Gastroesophageal sphincter (tissue), 4 donors: ENCODE results near the gene CFAP157. TPM values are rescaled to one million over a fixed set of nuclear protein-coding genes. Genes with fewer than 3 reads are reported as not detected.

Experiments used
- ATAC-seq: fragments of 150-250 bp; one replicate; pipeline ENCODE4 v1.9.1; 2016; ENCODE audit warnings: mild to moderate bottlenecking, moderate library complexity
- H3K27ac ChIP-seq, 4 donors: fragments of 200-600 bp; sonication (generic) in 3 of 4; 1 replicate in 3 of 4; 2 replicates in 1 of 4; pipeline ENCODE4 v1.5.1; 2016 to 2019
- H3K27me3 ChIP-seq: fragments of 200-600 bp; sonication (generic); one replicate; pipeline ENCODE4 v1.5.1; 2019
- H3K36me3 ChIP-seq, 2 donors: fragments of 200-600 bp; sonication (generic); one replicate each; pipeline ENCODE4 v1.5.1; 2019; ENCODE audit warnings: control low read depth in 1 of 2
- H3K4me1 ChIP-seq, 3 donors: fragments of 200-600 bp; sonication (generic); 1 replicate in 2 of 3; 2 replicates in 1 of 3; pipeline ENCODE4 v1.5.1; 2016 to 2019; ENCODE audit warnings: control low read depth in 2 of 3
- H3K4me3 ChIP-seq, 2 donors: fragments of 200-600 bp; sonication (generic); one replicate each; pipeline ENCODE4 v1.5.1; 2019; ENCODE audit warnings: mild to moderate bottlenecking in 1 of 2, moderate library complexity in 1 of 2
- H3K9me3 ChIP-seq, 3 donors: fragments of 200-600 bp; sonication (generic); one replicate each; pipeline ENCODE4 v1.5.1; 2017 to 2019; ENCODE audit warnings: control low read depth in 2 of 3
- EP300 ChIP-seq: sonication (generic); formaldehyde crosslinking; IDR thresholded peaks from one replicate; pipeline ENCODE4 v1.6.1; 2017; ENCODE audit warnings: antibody characterized with exemption, mild to moderate bottlenecking
- POLR2A ChIP-seq, 2 donors: fragments of 450-650 bp; IDR thresholded peaks; one replicate each; pipeline ENCODE4 v1.6.1; 2017; ENCODE audit warnings: antibody characterized with exemption in 2 of 2, mild to moderate bottlenecking in 2 of 2, moderate library complexity in 1 of 2
- POLR2AphosphoS5 ChIP-seq: sonication (generic); formaldehyde crosslinking; IDR thresholded peaks from one replicate; pipeline ENCODE4 v1.6.1; 2017; ENCODE audit warnings: antibody characterized with exemption
- WGBS, 2 donors: methylation state at CpG; one replicate each; pipeline ENCODE4 v1.1.5; 2018; ENCODE audit warnings: low coverage in 1 of 2; 5-methylcytosine and 5-hydroxymethylcytosine counted together
- total RNA-seq, 4 donors: library from RNA; depleted of rRNA; stranded (reverse); fragments of >200 nt; gene quantifications; one replicate each; pipeline ENCODE4 v1.1.0, GENCODE V29; 2016
- TF ChIP-seq, protein P1 (sequence below), 4 experiments: fragments of 200-600 bp in 2 of 4; fragments of 450-650 bp in 2 of 4; sonication (generic) in 1 of 4; IDR thresholded peaks; one replicate each; pipeline ENCODE4 v1.5.1; 2017 to 2019; ENCODE audit warnings: antibody characterized with exemption in 4 of 4, mild to moderate bottlenecking in 2 of 4, moderate library complexity in 2 of 4

Gene CFAP157
- total RNA-seq, 4 donors from 2014 or later = 0.31 TPM; not detected in 3

DNA sequence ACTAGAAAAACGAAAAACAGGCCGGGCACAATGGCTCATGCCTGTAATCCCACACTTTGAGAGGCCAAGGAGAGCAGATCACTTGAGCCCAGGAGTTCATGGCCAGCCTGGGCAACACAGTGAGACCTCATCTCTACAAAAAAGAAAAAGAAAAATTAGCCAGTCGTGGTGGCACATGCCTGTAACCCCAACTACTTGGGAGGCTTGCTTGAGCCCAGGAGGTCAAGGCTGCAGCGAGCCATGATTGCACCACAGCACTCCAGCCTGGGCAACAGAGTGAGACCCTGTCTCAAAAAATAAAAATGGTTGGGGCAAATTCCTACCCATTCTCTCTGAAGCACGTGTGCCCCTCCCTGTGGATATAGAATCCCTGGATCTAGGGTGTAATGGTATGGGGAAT lies 8.4 kb upstream of the CFAP157 start:
- no peak overlapping the region for H3K4me3 ChIP-seq
- no peak for ATAC-seq
- H3K27ac ChIP-seq = peak overlapping the region in 2 of 4 donors; percentile 86 to 87
- TF ChIP-seq POLR2AphosphoS5 (no peak), POLR2A (IDR thresholded peaks at IDR 0.05) (no peak), EP300 (no peak)
- TF ChIP-seq, protein P1, sequence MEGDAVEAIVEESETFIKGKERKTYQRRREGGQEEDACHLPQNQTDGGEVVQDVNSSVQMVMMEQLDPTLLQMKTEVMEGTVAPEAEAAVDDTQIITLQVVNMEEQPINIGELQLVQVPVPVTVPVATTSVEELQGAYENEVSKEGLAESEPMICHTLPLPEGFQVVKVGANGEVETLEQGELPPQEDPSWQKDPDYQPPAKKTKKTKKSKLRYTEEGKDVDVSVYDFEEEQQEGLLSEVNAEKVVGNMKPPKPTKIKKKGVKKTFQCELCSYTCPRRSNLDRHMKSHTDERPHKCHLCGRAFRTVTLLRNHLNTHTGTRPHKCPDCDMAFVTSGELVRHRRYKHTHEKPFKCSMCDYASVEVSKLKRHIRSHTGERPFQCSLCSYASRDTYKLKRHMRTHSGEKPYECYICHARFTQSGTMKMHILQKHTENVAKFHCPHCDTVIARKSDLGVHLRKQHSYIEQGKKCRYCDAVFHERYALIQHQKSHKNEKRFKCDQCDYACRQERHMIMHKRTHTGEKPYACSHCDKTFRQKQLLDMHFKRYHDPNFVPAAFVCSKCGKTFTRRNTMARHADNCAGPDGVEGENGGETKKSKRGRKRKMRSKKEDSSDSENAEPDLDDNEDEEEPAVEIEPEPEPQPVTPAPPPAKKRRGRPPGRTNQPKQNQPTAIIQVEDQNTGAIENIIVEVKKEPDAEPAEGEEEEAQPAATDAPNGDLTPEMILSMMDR (IDR thresholded peaks at IDR 0.05) = no peak
- peaks cover 0 to 15% of the 10 kb centered on the region in 2 donors for H3K36me3 ChIP-seq
- H3K4me1 ChIP-seq = peaks cover 0 to 21% (median 3%) of the 10 kb centered on the region in 3 donors
- H3K27me3 ChIP-seq = peaks cover under 1% of the 10 kb centered on the region
- WGBS, 2 donors = 91 to 94% methylated on average over 5 of the region's 5 CpGs
- H3K9me3 ChIP-seq = no peaks in the 10 kb centered on the region

DNA sequence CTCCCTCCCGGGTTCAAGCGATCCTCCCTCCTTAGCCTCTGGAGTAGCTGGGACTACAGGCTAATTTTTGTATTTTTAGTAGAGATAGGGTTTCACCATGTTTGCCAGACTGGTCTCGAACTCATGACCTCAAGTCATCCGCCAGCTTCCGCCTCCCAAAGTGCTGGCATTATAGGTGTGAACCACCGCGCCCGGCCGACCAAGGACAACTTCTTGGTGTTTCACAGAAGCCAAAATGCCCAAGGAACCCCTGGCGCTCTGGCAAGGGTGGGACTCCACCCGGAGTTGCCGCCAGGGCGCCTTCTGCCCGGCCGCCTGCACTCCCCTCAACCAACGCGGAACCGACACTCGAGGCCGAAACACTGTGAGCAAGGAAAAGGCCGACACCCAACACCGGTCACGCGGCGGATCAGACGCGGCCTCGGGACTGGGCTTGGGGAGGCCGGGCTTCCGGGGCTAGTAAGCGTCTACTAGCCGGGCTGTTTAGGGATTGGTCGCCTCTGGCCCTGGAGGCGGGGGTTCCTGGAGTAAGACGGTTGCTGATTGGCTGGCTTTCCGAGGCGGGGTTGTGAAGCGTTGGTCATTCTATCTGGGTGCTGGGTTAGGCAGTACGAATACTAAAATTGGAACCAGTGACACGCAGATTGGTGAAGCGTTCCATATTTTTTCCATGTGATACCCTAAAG lies 7.7 kb upstream of the CFAP157 start:
- 0 to 8% methylated on average over 2 to 21 of the region's 41 CpGs for WGBS, 2 donors
- Histone ChIP-seq H3K27ac (peak overlapping the region; percentile 42 to 90 (median 86)), H3K4me3 (peak overlapping the region in 1 of 2 donors; percentile 38), H3K4me1 (peaks cover 0 to 21% (median 3%) of the 10 kb centered on the region in 3 donors), H3K27me3 (peaks cover 6% of the 10 kb centered on the region), H3K9me3 (no peaks in the 10 kb centered on the region), H3K36me3 (peaks cover 0 to 7% of the 10 kb centered on the region in 2 donors)
- peak; percentile 99 for ATAC-seq
- peak; percentile 61 for TF ChIP-seq POLR2AphosphoS5
- TF ChIP-seq POLR2A (IDR thresholded peaks at IDR 0.05) = peak; percentile 45 to 49
- TF ChIP-seq, protein P1 (IDR thresholded peaks at IDR 0.05) = peak in 3 of 4 experiments; percentile 35 to 61 (median 43)
- TF ChIP-seq EP300 = no peak

DNA sequence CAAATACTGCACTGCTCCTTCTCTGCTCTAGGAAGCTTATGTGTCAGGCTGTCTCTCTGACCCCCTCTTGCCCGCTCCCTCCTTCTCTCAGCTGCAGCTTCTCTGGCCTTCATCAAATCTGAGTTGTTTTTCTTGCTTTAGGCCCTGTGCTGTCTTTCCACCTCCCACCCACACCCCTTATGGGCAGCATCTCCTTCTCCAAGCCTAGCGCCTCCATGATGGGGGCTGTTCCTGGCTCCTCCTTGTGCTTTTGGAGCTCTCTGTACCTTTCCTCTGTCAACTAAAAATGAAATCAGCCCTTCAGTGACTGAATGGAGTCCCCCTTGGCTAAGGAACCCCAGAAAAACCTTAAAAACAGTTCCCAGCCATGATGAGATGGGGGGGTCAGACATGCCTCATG lies 6.6 kb upstream of the CFAP157 start:
- Histone ChIP-seq H3K4me1 (peaks cover 0 to 21% (median 3%) of the 10 kb centered on the region in 3 donors), H3K9me3 (no peaks in the 10 kb centered on the region), H3K4me3 (no peak overlapping the region), H3K27me3 (peaks cover 16% of the 10 kb centered on the region), H3K36me3 (no peaks in the 10 kb centered on the region), H3K27ac (peak overlapping the region in 2 of 4 donors; percentile 86 to 87)
- no peak for TF ChIP-seq EP300
- TF ChIP-seq POLR2AphosphoS5 = no peak
- TF ChIP-seq, protein P1 (IDR thresholded peaks at IDR 0.05) = no peak
- no peak for TF ChIP-seq POLR2A (IDR thresholded peaks at IDR 0.05)
- ATAC-seq = no peak
- 85 to 100% methylated on average over 2 of the region's 2 CpGs for WGBS, 2 donors

DNA sequence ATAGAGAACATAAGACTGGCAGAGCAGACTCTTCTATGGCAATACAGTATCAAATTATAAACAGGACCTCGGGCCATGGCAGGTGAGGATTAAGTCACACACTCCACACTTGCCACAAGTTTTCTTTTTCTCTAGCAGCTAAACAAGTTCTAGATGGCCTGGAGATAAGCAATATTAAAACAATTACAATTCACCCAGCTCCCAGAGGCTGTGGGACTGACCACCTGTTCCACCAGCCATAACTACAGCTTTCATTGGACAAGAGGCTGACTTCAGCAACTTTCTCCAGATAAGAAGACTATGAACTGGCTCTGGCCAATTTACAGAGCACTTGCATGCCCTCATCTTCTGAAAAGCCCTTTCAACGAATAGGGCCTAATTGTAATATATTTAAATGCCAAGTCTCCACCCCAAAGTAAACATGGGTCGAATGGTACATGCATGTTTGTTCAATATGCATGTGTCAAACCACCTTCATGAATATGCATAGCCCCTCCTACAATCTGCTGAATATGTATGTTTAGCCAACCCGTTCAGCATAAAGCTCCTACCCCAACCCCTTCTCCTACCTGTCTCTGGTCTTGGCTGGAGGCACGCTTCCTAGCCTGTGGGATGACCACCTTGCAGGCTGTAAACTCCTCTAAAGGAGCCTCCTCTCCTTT lies 6.1 kb upstream of the CFAP157 start:
- H3K27me3 ChIP-seq = peaks cover 17% of the 10 kb centered on the region
- no peak for ATAC-seq
- no peaks in the 10 kb centered on the region for H3K9me3 ChIP-seq
- WGBS, 2 donors = 70 to 80% methylated on average over 3 to 5 of the region's 5 CpGs
- no peak for TF ChIP-seq POLR2A (IDR thresholded peaks at IDR 0.05)
- TF ChIP-seq, protein P1 (IDR thresholded peaks at IDR 0.05) = no peak
- no peak for TF ChIP-seq EP300
- no peak for TF ChIP-seq POLR2AphosphoS5
- no peak overlapping the region for H3K27ac ChIP-seq
- H3K4me1 ChIP-seq = peaks cover 0 to 21% (median 3%) of the 10 kb centered on the region in 3 donors
- H3K36me3 ChIP-seq = no peaks in the 10 kb centered on the region
- H3K4me3 ChIP-seq = no peak overlapping the region
